Measurements from ENCODE around the gene POTEH. TPM values are rescaled to one million over a fixed set of nuclear protein-coding genes. Genes with fewer than 3 reads are reported as not detected.

POTEH gene
- not detected for total RNA-seq

DNA sequence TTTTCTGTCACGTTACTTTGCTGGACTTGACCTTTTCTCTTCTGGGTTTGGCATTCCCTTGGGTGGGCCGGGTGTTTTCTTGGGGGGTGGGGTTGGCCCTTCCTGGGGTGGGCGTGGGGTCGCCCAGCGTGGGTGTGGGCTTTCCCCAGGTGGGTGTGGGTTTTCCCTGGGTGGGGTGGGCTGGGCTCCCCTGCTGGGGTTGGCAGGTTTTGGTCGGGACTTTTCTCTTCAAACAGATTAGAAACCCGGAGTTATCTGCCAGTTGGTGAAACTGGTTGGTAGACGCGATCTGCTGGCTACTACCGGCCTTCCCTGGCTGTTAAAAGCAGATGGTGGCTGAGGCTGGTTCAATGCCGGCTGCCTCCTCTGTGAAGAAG lies at the start of gene POTEH:
TSS of gene POTEH (plus strand) at position 278 of the 377 bp plus-strand sequence. CDS start at position 330, 52 bp downstream.

Other genes starting within 250 kb of the POTEH start
- not detected for gene OR11H1, start 161.8 kb upstream of the POTEH start, total RNA-seq